Measurements from ENCODE around the gene AAMP.

AAMP gene

DNA sequence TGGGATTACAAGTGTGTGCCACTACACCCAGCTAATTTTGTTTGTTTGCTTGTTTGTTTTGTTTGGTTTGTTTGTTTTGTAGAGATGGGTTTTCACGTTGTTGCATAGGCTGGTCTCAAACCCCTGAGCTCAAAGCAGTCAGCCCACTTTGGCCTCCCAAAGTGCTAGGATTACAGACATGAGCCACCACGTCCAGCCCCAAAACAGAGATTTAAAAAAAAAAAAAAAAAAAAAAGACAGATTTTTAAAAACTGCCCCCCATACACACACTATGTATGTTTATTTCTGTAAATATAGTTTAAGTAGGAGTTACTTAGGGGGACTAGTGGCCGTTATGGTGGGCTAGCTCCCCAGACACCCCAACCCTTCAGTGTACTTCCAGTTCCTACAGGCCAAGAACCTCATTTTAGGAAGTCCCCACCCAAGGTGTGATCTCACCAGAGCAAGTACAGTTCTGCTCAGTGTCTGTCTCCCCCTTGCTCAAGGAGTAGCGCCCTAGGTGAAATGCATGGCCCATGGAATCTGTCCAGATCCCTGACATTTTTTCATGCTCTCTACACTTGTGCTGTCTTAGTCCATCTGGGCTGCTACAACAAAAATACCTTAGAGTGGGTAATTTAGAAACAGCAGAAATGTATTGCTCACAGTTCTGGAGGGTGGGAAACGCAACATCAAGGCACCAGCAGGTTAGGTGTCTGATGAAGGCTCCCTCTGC lies 23.9 kb upstream of the AAMP start:
- no peak for DNase-seq

DNA sequence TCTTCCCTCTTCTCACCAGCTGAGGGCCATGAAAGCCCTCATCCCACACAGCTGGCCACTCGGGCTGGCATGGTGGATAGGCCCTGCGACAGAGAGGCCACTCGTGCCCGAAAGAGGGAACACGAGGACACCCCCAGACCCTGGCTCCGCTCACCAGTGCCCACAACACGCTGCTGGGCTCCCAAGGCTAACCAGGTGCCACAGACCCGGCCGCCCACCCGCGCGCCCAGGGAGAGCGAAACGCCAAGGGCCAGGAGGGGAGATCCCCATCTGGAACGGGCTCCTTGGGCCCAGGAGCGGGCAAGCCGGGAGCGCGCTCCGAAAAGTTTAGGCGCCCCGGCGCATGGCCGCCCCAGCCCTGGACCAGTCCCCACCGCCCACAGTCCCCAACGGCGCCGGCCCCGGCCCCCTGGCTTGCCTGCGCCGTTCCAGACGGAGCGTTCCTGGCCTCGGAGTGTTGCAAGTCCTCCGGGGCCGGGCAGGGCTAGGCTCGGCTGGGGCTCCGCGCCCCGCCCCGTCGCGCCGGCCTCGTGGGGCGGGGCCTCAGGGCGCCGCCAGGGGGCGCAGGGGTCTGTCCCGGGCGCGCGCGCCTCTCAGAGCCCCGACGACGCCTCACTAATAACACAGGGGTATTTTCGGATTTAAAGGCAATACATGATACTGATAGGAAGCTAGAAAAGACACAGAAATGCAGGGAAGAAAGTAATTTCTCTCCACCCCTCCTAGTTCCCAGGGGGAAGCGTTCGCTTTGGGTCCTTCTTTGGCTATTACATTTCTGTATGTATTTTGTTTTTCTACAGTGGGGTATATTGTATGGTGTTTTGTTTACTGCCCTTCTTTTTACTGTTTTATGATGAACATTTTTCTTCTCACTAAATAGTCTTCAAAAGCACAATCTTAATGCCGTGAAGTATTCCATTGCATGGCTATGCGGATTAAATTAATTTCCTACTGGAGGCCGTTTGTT lies 22.4 kb upstream of the AAMP start, which contains the start of gene TMBIM1:
TSS of gene TMBIM1 (minus strand) at position 456 of the 967 bp plus-strand sequence. CDS start 10,362 bp downstream, outside the sequence.
- no peak for DNase-seq

DNA sequence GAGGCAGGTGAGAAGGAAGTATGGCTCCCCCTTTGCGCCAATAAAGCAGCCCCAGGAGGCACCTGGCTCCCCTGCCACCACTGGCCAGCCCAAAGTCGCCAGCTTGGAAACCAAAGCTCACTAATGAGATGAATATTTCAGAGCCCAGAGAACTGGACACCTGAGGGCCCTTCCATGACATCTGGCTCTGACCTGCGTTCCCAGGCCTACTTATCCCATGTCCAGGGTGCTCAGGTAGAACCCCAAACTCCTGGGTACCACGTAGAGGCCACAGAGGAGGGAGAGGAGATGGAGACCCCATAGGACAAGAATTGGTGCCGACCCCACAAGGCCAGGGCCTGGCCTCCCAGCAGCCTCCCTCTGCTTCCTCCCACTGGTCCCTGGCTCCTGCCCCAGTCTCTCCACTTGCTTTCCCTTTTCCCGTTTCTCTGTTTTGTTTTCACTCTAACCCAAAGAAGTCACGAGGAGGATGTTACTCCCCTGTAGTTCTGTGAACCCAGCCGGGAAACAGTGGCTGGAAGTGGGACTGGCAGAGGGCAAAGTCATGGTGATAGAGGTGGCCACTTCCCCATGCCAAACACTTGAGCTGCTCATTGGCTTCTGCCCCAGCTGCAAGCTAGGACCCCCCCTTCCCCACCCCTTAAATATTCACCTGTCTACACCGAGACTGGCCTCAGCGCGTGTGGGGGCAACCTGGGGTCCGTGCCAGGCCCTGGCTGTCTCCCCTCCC lies 21.5 kb upstream of the AAMP start:
- DNase-seq = no peak

DNA sequence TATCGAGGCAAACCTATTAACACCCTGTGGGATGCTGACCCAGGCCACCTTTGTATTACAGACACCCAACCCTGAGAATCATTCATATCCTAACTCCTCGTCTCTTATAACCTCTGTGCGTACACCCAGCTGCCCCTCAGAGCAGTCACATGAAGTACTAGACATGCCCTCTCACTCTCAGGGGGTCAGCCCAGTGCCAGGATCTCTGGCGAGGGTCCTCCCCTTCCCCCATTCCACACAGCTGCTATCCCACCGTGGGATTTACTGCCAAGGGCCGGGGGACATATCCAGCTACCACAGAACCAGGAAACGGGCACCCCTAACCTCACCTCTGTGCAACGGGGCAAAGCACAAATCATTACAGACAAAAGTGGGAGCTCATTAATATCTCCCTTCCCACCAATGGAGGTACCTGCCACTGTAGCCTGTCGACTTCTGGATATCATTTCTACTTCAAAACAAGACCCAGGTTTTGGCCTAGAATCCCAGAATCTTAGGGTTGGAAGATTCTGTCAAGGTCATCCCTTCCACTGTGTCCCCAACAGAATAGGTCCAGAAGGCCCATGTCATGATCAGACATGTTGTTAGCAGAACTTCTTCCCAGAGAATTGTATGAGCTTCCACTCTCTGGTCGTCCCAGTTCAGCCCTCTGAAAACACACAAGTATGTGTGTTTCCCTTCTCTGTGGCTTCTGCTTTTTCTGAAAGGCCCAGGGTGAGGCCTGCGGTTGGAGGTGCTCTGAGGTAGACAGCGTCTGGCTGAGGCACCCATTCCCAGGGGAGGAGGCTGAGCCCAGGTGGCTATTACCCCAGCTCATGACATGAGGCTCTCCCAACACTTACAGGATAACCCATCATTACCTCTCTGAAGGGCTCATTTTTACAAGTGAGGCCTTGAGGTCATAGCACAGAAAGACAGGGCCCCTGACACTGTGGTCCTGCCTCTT lies 20.7 kb upstream of the AAMP start:
- DNase-seq = no peak

DNA sequence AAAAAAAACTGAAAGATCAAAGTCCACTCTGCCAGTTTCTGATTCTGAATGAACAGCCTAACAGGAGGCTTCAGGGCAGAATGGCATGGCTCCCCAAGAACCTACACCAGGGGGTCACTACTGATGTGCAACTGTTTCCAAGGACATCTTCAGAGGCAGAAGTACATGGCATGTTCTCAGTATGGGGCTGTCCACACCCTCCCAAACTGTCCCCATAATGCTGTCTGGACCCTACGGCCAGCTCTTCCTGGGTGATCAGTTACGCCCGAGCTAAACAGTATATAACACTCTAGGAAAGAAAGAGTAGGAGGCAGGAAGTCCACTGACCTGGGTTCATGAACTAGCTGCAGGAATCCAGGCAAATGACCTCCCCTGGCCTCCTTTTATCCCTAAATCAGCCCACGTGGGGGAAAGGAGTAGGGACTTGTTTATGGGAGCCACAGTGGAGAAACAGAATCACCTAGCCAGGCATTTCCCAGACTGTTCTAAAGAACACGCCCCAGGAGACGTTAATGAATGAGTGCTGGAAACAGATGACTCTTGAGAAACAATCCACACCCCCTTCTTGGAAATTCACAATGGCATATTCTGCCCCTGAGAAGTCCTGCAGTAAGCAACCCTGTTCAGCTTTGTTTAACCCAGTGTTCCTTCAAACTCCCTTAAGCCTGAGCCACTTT lies 19.8 kb upstream of the AAMP start:
- DNase-seq = no peak

DNA sequence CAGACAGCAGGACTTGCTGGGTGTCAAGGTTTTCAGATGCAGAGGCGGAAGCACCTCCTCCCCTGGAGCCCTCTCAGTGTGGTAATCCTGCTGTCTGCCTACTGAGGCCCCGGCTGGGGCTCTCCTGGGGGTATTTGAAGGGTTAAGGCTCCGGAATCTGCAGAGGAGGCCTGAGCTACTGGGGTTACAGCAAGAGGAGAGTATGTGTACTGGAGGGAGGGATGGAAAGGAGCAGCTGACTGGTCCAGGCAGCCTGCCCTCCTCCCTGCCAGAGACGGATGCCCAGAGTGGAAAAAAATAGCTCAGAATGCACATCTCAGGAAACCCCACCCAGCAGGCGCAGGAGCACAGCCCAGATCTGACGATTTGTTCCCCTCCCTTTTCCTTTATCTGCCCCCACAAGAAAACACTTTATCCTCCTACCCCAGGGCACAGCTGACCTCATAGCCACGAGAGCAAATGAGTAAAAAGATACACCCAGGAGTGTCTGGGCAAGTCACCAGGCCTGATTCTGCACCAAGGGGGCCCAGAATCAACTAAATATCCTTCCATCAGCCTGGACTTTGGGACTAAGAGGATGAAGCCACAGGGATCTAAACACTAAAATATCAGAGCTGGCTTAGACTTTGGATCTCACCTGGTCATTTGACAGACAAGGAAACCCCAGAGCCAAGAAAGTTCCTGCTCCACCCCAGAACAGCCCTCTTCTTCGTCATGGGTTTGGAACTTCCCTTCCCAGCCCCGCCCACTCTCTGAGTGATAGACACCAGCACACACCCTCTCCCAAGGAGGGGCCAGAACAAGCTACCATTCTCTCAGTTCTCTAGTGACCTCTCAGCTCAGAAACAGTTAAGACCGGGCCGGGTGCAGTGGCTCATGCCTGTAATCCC lies 16.9 kb upstream of the AAMP start:
- DNase-seq = no peak

DNA sequence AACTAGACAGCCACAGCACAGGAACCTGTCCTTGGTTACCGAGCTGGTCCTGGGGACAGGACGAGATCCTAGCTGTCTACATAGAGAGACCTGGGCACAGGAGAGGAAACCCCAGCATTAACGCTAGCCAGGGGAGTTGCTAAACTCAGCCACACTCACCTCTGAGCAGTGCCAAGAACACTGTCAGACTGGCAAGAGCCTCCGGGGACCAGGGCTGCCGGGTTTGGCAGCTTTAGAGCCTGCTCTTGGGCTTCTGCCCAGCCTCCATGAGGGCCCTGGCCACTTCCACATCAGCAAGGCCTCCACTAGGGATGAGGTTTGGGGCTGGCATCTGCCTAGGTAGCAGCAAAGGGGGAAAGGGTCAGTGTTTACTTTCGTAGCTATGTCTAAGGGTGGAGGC lies 15.7 kb upstream of the AAMP start:
- DNase-seq = peak; percentile 40

DNA sequence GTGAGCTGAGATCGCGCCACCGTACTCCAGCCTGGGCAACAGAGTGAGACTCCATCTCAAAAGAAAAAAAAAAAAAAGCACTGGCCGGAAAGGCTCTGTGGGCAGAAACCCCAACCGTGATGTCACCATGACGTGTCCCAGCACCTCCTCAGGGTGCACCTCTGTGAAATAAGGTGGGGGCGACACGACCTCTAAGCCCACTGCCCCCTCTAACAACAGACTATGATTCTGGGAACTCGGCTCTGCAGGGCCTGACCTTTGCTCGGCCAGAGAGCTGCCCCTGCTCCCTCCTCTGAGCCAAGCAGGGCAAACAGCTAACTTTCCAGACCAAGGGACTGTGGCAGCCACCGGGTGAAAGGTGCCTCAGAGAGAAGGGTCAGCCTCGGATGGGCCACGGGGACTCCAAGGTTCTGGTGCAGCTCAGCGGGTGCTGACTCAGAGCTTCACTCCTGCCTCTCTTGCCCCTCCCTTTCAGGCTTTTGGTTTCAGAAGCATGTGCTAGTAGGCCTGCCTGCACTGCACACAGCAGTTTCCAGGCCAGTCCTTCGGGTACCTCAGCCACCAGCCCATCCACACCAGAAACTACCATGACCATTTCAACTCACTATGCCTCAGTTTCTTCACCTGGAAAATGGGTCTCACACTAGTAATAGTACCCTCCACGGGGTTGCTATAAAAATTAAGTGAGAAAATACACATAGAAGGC lies 14.3 kb upstream of the AAMP start:
- DNase-seq = no peak

DNA sequence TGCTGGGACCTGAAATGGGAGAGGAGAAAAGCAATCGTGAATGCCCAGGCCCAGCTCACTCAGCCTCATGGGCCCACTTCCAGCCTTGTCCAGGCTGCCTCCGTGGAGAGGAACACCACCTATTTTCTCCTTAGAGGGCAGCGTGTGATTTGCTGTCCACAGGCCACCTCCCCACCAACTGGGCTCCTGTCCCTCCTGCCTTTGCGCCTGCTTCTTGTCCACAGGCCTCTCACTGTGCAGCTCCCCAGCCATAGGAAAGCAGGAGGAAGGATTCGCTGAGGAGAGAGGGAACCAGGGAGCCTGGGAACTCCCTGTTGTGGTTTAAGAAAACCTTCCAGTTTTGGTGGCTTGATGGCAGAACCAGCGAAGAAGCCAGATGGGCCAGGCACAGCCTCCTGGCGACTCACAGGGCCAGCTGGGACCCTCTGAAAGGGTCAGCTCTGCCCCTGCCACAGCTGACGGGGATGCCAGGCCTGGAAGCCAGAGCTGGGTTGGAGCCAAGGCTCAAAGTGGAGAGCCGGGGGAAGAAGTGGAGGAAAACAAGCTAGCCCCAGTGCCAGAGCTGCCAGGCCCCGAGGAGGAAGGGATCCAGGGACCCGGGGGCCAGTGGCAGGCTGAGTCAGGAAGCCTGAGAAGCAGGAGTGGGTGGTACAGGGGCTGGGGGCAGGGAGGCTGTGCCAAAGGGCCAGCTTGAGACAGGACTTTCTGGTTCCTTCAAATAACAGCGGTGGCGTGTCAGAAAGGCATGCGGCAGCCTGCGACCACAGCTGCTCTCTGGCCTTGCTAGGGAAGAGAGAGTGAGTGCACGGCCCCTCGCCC lies 12.4 kb upstream of the AAMP start:
- DNase-seq = peak; percentile 19

DNA sequence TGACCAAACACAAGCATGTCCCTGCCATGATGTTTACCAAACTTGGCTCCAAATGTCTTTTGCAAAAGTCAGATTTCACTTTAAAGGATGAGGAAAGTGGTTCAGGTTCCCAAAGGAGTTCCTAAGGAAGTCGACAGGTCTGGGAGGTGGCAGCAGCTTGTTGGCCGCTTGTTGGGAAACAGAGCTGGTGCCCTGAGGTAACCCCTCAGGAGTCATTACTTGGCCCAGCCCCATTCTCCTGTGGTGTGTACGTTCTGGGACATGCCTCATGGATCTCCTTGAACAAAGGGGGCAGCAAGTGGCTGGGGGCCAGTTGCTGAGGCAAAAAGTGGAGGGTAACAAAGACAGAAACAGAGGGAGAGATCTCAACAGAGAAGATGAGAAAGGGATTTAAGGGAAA lies 11.5 kb upstream of the AAMP start:
- DNase-seq = no peak

DNA sequence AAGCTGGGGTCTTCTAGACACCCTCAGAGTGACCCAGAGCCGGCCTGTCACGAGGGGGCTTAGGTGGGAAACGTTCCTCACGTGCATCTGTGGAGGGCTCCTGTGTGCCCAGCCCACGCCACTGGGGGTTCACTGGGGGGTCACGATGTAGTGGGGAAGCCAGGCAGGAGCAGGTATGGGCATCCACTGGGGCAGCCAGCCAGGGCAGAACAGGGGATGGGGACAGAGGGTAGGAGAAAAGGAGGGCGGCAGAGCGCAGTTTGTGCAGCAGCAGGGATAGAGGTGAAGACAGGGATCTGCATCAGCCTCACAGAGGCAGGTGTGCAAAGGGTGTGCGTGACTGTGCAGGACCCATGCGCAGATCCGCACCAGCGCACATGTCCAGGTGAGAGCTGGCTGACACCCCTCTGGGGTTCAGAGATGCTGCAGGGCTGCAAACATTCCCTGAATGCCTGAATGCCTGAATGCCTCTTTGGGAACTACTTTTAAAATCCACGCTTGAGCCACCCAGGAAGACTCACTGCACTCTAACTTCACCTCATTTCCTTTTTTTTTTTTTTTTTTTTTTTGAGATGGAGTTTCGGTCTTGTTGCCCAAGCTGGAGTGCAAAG lies 10.4 kb upstream of the AAMP start:
- no peak for DNase-seq

DNA sequence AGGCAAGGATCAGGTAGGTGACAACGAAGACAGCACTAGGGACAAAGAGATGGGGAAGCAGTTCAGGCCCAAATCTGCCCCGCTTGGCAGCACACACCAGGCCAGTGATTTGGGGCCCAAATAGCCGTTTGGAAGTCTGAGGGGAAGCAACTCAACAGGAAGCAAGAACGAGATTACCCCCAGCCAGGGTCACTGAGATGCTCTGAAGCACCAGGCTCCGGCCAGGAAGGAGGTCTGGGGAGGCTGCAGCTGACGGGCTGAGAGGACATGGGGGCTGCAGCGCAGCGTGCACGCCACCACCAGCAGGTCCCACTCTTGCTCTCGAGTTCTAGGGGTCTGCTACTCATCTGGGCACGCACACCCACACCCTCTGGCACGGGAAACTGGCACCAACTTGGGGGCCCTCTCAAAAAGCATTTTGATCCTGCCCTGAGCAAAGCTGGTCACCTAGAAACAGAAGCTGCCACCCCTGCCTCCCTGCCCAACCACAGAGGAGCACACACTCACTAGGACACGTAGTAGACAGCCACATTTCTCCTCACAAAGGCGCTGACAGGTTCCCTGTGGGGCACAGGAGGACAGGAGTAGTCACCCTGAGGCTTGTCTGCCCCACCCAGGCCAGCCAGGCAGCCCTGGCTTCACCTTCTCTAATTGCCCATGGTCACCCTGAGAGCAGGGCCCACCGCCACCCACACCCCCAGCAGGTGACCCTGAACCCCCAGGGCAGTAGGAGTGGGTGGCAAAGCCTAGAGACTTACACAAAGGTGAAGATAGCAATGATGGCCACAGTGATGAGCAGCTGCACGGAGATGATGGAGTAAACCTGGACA lies 8.8 kb upstream of the AAMP start:
- no peak for DNase-seq

DNA sequence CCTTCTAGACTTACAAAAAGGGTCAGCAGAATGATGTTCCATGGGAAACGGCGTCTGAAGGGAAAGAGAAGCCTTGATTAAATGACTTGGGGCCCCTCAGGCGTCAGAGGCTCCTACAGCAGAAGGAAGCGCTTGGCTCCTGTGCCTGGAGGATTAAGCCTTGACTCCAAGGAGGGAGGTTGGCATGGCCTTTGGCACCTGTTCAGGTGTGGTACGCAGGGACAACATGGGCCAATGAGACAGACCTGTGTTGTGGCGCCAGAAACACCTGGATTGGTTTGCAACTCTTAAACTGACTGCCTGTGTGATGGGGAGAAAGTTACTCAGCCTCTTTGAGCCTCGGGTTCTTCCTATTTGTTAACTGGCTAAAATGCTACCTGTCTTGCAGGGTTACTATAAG lies 8.0 kb upstream of the AAMP start:
- no peak for DNase-seq

DNA sequence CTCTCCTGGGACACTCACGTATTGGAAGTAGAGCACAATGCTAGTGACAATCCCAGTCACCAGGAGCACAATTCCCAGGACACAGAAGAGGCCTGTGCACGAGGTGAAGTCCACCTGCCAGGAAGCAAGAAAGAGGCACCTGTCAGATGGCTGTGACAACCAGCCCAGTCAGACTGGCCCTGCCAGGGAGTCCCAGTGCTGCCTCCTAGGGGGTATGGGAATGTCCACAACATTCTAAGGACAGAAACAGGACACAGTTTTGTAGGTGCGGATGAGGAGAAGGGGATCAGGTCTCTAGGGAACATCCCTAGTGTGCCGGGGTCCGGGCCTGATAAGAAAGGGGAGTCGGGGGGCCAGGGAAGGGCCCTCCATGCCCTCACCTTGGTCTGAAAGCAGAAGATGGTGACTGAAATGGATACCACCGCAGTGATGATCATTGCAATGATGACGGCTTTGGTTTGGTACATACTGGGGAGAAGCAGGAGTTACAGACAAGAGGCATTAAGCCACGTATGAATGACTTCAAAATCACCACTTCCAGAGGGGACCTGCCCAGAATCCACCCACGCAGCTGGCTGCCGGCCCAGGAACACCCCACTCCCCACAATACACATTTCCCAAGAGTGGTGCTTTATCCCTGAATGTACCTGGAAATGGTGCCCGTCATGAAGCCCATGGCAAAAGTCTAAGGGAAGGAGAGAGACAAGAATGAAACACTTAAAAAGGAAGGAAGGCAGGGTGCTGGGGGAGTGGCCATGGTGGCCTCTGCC lies 7.2 kb upstream of the AAMP start:
- DNase-seq = no peak

DNA sequence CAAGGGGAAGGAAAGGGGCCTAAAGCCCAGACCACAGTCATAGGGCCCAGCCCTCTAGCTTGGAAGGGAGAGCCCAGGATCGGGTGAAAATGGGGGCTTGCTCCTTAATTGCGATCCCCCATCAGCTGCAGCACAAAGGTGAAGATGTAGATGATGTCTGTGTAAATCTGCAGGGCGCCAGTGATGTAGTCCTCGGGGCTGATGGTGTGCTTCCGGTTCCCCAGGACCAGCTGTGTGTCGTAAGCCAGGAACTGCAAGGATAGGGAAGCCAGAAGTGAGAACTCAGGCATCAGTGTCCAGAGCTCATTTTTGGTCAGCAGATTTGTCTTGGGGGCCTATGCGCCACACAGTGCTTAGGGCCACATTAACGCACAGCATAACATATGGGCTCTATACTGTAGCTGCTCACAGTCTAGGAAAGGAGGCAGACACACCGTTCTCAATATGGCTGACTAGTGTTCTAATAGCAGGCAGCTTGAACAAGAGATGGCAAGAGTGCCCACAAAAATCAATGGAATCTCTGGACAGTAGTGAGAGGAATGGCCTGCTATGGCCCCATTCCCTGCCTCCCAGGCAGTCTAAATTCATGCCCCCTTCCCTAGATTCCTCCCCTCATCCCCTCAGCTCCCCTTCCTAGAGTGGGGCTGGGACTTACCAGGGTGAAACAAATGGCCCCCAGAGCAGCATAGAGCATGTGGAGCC lies 5.6 kb upstream of the AAMP start:
- DNase-seq = no peak

DNA sequence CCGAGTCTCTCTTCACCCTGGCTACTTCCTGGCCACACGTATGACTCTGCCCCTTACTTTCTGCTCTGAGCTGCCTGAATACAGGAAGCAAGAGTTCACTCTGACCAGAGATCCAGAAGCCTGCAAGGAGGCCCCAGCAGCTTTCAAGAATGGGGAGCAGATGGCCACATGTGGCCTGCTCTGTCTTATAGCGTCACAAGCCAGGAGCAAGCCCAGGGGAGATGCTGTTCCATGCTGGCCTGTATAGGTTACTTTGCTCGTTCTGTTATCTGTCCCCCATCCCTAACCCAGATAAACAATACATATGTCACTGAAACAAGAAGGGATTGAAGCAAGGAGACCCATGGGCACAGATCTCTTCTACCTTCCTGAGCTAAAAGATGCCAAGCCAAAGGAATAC lies 4.6 kb upstream of the AAMP start:
- no peak for DNase-seq
